ENCODE measurements around the gene CDK17. TPM values are rescaled to one million over a fixed set of nuclear protein-coding genes. Genes with fewer than 3 reads are reported as not detected.

The CDK17 gene
- total and polyA plus RNA-seq, 2 donors (not counting 1 experiment from before 2014, with no cell fraction given) = 15.6 to 87.8 TPM

DNA sequence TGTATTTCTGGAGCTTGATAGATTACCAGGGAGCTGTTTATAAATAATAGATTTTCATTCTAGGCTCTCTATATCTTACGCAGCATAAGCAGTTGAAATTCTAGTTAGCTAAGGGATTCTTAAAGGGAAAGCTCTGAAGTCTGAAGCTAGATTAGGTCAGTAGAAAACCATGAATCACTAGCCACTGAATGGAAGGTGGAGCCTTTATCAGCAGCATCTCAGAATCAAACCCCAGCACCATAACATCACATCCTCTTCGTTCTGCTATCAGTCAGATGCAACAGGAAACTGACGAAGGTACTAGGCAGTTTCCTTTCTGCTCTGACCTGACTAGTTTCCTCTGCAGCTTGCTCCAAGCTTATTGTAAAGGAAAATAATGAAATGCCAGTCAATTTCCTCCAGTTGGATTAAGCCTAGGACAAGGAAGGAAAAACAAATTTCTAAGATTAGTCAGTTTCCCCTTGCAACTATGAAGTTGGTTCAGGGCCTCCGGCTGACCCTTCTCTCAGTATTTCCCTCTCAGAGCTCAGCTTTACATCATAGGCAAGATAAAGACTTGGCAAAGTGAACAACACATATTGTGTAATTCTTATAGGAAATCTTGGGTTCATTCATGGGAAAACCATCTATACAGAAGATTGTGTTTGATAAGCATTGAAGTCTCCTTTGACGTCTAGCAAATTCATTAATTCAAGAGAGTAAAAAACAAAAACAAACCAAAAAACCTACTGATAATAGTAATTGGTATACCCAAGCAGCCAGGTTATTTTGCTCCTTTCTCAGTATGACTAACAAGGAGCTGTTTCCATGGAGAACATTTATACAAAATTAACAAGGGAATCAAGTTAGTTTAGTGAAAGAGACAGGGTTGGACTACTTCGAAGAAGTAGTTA lies 45.7 kb upstream of the CDK17 start:
- H3K79me2 ChIP-seq (ENCODE audit: control insufficient read depth, insufficient read depth, low read length) = no peaks in the 10 kb centered on the region
- H3K4me2 ChIP-seq (replicated peaks; ENCODE audit: low read depth, low read length, poor library complexity, severe bottlenecking) = peak overlapping the region; percentile 56
- TF ChIP-seq EZH2 (IDR thresholded peaks at IDR 0.05; ENCODE audit: borderline replicate concordance, insufficient read depth, low read depth, low read length, poor library complexity, severe bottlenecking) = no peak
- TF ChIP-seq, protein P1, sequence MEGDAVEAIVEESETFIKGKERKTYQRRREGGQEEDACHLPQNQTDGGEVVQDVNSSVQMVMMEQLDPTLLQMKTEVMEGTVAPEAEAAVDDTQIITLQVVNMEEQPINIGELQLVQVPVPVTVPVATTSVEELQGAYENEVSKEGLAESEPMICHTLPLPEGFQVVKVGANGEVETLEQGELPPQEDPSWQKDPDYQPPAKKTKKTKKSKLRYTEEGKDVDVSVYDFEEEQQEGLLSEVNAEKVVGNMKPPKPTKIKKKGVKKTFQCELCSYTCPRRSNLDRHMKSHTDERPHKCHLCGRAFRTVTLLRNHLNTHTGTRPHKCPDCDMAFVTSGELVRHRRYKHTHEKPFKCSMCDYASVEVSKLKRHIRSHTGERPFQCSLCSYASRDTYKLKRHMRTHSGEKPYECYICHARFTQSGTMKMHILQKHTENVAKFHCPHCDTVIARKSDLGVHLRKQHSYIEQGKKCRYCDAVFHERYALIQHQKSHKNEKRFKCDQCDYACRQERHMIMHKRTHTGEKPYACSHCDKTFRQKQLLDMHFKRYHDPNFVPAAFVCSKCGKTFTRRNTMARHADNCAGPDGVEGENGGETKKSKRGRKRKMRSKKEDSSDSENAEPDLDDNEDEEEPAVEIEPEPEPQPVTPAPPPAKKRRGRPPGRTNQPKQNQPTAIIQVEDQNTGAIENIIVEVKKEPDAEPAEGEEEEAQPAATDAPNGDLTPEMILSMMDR (IDR thresholded peaks at IDR 0.05) = no peak
- peak overlapping the region in 1 of 5 experiments; percentile 27 for H3K4me3 ChIP-seq (ENCODE audit: control extremely low read depth in 1 of 5, extremely low read depth in 1 of 5, insufficient read depth in 1 of 5, low read depth in 2 of 5, low read length in 4 of 5)
- CTCF ChIA-PET = interaction anchor here (0.7 to 3.0 kb wide), 6 partner anchors 11 to 46 kb away, joined by 3 to 9 read pairs (median 4); partner anchors contain the start of genes CDK17 and CFAP54
- H4K20me1 ChIP-seq (ENCODE audit: control insufficient read depth, insufficient read depth, low read length, poor library complexity, severe bottlenecking) = no peaks in the 10 kb centered on the region
- Mint-ChIP-seq H3K9me3 (ENCODE audit: insufficient read depth) (no peaks in the 10 kb centered on the region), H3K4me3 (peak overlapping the region; percentile 23), H3K27me3 (no peaks in the 10 kb centered on the region), H3K4me1 (peaks cover 15% of the 10 kb centered on the region), H3K27ac (peak overlapping the region; percentile 82)
- POLR2A ChIA-PET = interaction anchor here (0.7 to 1.1 kb wide), 2 partner anchors 9 to 46 kb away, joined by 3 to 7 read pairs; partner anchors contain the start of gene CDK17
- no peaks in the 10 kb centered on the region for H3K36me3 ChIP-seq (replicated peaks in 1 of 2; ENCODE audit: control extremely low read depth in 1 of 2, control insufficient read depth in 1 of 2, extremely low read depth in 1 of 2, insufficient read depth in 2 of 2, low read length in 1 of 2)
- peak overlapping the region; percentile 61 for H2AFZ ChIP-seq (ENCODE audit: insufficient read depth, low read depth, low read length, poor library complexity, severe bottlenecking)
- peak; percentile 54 for DNase-seq
- intact Hi-C loops (cut with micrococcal nuclease) = loop anchor here (5.0 kb wide), 1 partner anchor 41 kb away; the partner anchor contains the start of gene CFAP54
- peaks cover 0 to 1% (median 0%) of the 10 kb centered on the region in 3 donors for H3K9me3 ChIP-seq (ENCODE audit: control extremely low read depth in 1 of 3, control insufficient read depth in 2 of 3, insufficient read depth in 1 of 3, low read length in 2 of 3)
- peak overlapping the region; percentile 11 for H3K9ac ChIP-seq (ENCODE audit: low read length)
- ATAC-seq (ENCODE audit: low read depth) = peak; percentile 95
- H3K4me1 ChIP-seq (ENCODE audit: control insufficient read depth in 2 of 2, insufficient read depth in 2 of 2, low read length in 2 of 2) = peaks cover 13 to 14% of the 10 kb centered on the region in 2 donors
- peak overlapping the region; percentile 51 to 77 for H3K27ac ChIP-seq (ENCODE audit: low read length in 2 of 2)
- no peaks in the 10 kb centered on the region for H3K27me3 ChIP-seq (replicated peaks in 1 of 4; ENCODE audit: control extremely low read depth in 1 of 4, control insufficient read depth in 3 of 4, insufficient read depth in 4 of 4, low read length in 3 of 4)
- 29% methylated on average over 3 of the region's 6 CpGs for WGBS (ENCODE audit: insufficient coverage)

DNA sequence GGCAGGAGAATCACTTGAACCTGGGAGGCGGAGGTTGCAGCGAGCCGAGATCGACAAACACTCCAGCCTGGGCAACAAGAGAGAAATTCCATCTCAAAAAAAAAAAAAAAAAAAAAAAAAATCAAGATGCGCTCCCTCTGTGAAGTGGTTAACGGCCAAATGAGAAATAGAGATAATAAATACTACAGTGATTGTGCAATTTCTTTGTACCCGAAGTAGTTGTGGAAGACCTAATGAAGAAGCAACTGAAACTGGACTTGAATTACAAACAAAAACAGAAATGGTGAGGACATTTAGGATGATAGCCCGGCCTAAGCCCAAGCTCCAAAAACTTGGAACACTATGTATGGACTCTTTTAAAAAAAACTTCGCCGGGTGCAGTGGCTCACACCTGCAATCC lies 44.2 kb upstream of the CDK17 start:
- intact Hi-C loops (cut with micrococcal nuclease) = no loop called here
- POLR2A ChIA-PET = no interaction called here
- CTCF ChIA-PET = interaction anchor here (0.9 kb wide), 1 partner anchor 25 kb away, joined by 4 read pairs; no protein-coding TSS in a partner anchor
- no peak overlapping the region for H3K4me3 Mint-ChIP-seq
- H2AFZ ChIP-seq (ENCODE audit: insufficient read depth, low read depth, low read length, poor library complexity, severe bottlenecking) = no peak overlapping the region
- WGBS (ENCODE audit: insufficient coverage) = 100% methylated on average over 2 of the region's 10 CpGs
- no peaks in the 10 kb centered on the region for H3K27me3 ChIP-seq (replicated peaks in 1 of 4; ENCODE audit: control extremely low read depth in 1 of 4, control insufficient read depth in 3 of 4, insufficient read depth in 4 of 4, low read length in 3 of 4)
- no peak overlapping the region for H3K27ac Mint-ChIP-seq
- no peak overlapping the region for H3K4me2 ChIP-seq (replicated peaks; ENCODE audit: low read depth, low read length, poor library complexity, severe bottlenecking)
- no peak overlapping the region for H3K9ac ChIP-seq (ENCODE audit: low read length)
- no peak for DNase-seq
- peaks cover 13 to 14% of the 10 kb centered on the region in 2 donors for H3K4me1 ChIP-seq (ENCODE audit: control insufficient read depth in 2 of 2, insufficient read depth in 2 of 2, low read length in 2 of 2)
- H3K27me3 Mint-ChIP-seq = no peaks in the 10 kb centered on the region
- H3K4me3 ChIP-seq (ENCODE audit: control extremely low read depth in 1 of 5, extremely low read depth in 1 of 5, insufficient read depth in 1 of 5, low read depth in 2 of 5, low read length in 4 of 5) = no peak overlapping the region
- H3K9me3 ChIP-seq (ENCODE audit: control extremely low read depth in 1 of 3, control insufficient read depth in 2 of 3, insufficient read depth in 1 of 3, low read length in 2 of 3) = peaks cover 0 to 1% (median 0%) of the 10 kb centered on the region in 3 donors
- H4K20me1 ChIP-seq (ENCODE audit: control insufficient read depth, insufficient read depth, low read length, poor library complexity, severe bottlenecking) = no peaks in the 10 kb centered on the region
- no peak overlapping the region for H3K27ac ChIP-seq (ENCODE audit: low read length in 2 of 2)
- ATAC-seq (ENCODE audit: low read depth) = no peak
- no peaks in the 10 kb centered on the region for H3K79me2 ChIP-seq (ENCODE audit: control insufficient read depth, insufficient read depth, low read length)
- TF ChIP-seq EZH2 (IDR thresholded peaks at IDR 0.05; ENCODE audit: borderline replicate concordance, insufficient read depth, low read depth, low read length, poor library complexity, severe bottlenecking) = no peak
- TF ChIP-seq, protein P1 (IDR thresholded peaks at IDR 0.05) = no peak
- no peaks in the 10 kb centered on the region for H3K36me3 ChIP-seq (replicated peaks in 1 of 2; ENCODE audit: control extremely low read depth in 1 of 2, control insufficient read depth in 1 of 2, extremely low read depth in 1 of 2, insufficient read depth in 2 of 2, low read length in 1 of 2)
- no peaks in the 10 kb centered on the region for H3K9me3 Mint-ChIP-seq (ENCODE audit: insufficient read depth)
- H3K4me1 Mint-ChIP-seq = peaks cover 15% of the 10 kb centered on the region

All from B cell (primary cell).